ENCODE data around the gene CS.
A peak's percentile ranks its signal among the peaks of the same experiment; 100 is the strongest.
"Not testable (repeated sequence)": the region's sequence is repeated elsewhere in the genome, so short reads cannot be mapped to it uniquely, and the experiment has no call there.

The CS gene

GRCh38 chr12:56321610-56322009, 21.5 kb upstream of the CS start:
- DNase-seq (ENCODE audit: low read depth in 2 of 3, low spot score in 1 of 3): not testable (repeated sequence)

- DNase-seq (ENCODE audit: low read depth in 2 of 3, low spot score in 1 of 3): no peak
Measured at GRCh38 chr12:56321027-56321426, 20.9 kb upstream of the CS start.

DNA sequence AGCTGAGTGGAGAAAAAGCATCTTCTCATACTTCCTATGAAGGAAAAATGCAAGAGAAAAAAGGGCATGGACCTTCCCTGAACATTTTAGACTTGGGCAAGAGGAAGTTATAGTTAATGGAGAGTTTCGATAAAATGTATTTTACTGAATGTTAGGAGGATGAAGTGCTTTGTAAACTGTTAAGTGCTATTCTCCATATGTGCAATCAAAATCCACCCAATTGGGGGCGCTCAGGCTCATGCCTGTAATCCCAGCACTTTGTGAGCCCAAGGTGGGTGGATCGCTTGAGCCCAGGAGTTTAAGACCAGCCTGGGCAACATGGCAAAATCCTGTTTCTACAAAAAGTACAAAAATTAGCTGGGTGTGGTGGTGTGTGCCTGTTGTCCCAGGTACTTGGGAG, 17.5 kb upstream of the CS start:
- no peak for DNase-seq (ENCODE audit: low read depth in 2 of 3, low spot score in 1 of 3)

DNA sequence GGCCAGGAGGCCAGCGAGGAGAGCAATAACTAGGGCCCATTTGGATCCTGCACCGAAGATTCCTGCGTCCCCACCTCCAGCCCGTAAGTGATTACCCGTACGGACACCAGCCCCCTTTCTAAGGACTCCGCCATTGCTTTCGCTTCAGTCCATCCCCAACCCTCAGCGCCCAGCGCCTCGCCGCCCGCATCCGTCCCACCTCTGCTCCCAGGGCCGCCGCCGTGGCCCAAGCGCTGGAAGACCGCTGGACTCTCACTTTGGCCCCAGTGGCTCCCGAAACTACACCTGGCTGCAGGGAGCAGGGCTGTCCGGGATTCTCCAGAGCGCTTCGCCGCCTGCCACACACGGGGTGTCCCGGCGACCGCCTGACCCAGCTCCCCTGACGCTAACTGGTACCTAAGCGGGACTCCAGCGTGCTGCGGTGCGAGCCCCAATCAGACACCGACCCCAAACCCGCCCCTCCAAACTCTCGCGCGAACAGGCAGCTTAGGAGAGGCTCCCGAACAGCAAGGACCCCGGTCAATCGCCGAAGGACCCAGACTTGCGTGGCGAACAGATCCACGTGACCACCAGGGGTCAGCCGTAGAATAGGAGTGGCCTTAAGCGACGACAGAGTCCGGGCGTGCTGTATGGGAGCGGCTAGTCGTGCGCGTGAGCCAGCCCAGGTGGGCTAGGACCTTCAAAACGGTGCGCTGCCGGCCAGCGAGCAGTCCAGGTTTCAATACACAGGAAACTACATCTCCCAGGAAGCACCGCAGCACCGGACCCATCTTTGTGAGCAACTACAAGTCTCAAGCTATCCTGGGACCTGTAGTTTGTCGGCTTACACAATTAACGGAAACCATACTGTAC, 15.7 kb upstream of the CS start, which contains the start of gene CNPY2:
CNPY2 (minus strand) TSS at position 367 of the 852 bp plus-strand sequence. CDS start 771 bp downstream, outside the sequence.
- DNase-seq (ENCODE audit: low read depth in 2 of 3, low spot score in 1 of 3): peak; percentile 86 to 91 (median 89)

GRCh38 chr12:56315249-56315621, 15.1 kb upstream of the CS start:
- DNase-seq (ENCODE audit: low read depth in 2 of 3, low spot score in 1 of 3): no peak

DNA sequence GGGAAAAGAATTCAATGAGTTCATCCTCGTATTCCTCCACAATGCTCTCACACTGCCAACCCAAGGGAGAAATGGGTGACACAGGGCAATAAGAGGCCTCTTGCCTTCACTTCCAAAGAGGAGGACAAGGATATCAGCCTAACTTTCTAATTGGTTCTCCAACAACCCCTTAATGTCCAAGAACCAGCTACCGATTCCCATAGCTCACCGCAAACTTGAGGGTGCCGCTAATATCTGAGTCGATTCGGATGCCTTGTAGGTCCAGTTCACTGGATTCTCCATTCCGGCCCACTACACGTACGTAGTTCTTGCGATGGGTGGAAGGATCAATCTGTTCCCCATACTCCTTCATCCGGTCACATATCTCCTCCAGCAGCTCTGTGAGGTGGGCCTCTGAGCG, 10.9 kb upstream of the CS start:
- no peak for DNase-seq (ENCODE audit: low read depth in 2 of 3, low spot score in 1 of 3)

- DNase-seq (ENCODE audit: low read depth in 2 of 3, low spot score in 1 of 3): no peak
Measured at GRCh38 chr12:56308714-56309113, 8.6 kb upstream of the CS start.

DNA sequence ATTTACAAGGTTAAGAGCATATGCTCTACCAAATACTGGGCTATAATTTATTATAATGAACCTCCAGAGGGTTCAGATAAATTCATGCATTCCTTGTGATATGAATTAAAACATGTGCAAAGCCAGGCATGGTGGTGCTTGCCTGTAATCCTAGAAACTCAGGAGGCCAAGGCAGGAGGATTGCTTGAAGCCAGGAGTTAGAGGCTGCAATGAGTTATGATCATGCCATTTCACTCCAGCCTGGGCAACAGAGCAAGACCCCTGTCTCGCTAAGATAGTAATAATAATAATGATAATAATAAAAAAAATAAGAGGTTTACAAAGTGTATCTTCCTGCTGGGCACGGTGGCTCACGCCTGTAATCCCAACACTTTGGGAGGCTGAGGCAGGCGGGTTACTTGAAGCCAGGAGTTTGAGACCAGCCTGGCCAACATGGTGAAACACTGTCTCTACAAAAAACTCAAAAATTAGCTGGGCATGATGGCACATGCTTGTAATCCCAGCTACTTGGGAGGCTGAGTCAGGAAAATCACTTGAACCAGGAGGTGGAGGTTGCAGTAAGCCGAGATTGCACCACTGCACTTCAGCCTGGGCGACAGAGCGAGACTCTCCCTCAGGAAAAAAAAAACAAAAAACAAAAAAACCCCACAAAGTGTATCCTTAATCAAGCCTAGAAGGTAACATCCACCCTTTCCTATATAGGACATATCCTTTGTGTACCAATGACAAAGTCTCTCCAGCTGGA, 7.3 kb upstream of the CS start:
- DNase-seq (ENCODE audit: low read depth in 2 of 3, low spot score in 1 of 3): no peak

GRCh38 chr12:56304872-56305590, 4.9 kb upstream of the CS start:
- no peak for DNase-seq (ENCODE audit: low read depth in 2 of 3, low spot score in 1 of 3)

DNA sequence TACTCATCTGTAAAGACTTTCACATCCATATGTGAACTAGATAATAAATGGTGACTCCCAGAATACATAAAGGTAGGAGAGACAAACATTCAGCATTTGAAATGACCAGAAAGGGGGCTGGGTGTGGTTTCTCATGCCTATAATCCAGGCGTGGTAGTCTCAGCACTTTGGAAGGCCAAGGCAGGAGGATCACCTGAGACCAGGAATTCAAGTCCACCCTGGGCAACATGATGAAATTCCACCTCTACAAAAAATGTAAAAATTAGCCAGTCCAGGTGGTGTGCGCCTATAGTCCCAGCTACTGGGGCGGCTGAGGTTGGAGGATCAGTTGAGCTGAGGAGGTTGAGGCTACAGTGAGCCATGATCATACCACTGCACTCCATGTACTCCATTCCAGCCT, 4.1 kb upstream of the CS start:
- no peak for DNase-seq (ENCODE audit: low read depth in 2 of 3, low spot score in 1 of 3)

DNA sequence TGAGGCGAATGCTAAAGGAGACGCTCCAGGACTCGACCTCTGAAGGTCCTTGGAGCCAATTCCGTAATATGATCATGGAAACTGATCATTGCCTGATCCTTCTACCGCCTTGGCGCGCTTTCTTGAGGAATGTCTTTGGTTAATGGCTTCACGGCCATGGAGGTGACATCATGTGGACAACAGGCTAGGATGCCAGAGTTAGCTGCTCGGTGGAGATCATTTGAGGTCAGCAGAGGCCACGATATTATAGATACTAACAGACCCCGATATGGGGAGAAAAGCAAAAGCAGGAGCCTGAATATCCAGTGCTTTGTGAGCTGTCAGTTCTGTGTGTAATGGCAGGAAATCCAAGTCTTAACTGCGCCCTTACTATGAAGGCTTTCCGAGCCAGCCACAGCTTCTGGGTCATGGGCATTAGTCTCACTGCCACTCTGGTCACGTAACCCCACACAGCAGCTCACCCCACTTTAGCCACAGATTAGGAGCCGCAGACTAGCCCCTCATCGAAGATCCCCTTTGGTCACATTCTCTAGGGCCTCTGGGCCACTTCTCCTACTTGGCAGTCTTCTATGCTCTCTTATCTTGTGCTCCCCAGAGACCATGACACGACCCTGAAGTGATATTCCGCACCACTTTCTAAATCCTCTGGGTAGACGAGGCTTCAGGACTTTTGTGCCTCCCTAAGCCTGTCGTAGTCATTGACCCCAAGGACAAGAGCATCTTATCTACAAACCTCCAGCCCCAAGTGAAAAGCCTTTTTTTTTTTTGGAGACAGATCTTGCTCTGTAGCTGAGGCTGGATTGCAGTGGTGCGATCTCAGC, 724 bp upstream of the CS start:
- no peak for DNase-seq (ENCODE audit: low read depth in 2 of 3, low spot score in 1 of 3)

GRCh38 chr12:56299308-56299852, 750 bp downstream of the CS start:
- no peak for DNase-seq (ENCODE audit: low read depth in 2 of 3, low spot score in 1 of 3)

GRCh38 chr12:56298828-56299227, 1.3 kb downstream of the CS start:
- DNase-seq (ENCODE audit: low read depth in 2 of 3, low spot score in 1 of 3): no peak

DNA sequence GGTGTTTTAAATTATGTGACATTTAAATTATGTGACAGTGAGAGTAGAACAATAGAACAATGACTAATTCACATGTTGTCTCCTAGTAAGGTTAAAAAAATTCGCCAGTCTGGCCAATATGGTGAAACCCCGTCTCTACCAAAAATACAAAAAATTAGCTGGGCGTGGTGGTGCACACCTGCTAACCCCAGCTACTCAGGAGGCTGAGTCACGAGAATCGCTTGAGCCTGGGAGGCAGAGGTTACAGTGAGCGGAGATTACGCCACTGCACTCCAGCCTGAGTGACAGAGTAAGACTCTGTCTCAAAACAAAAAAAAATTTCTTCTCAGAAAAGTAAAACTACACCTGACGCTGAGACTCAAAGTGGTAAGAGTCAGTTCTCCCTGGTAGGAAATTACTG, 2.7 kb downstream of the CS start:
- DNase-seq (ENCODE audit: low read depth in 2 of 3, low spot score in 1 of 3): no peak

DNA sequence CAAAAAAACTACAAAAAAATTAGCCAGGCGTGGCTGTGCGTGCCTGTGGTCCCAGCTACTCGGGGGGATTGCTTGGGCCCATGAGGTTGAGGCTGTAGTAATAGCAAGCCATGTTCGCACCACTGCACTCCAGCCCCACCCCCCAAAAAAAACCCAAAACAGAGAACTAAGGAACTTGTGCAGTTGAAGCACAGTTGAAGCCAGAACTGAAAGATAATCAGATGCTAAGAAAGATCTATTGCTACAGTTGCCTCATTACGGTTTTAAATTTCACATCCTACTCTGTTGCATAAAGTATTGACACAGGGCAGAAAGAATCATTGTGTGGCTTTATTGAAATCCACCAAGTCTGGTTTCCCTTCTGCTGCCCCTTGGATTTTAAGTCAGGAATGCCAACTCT, 3.8 kb downstream of the CS start:
- DNase-seq (ENCODE audit: low read depth in 2 of 3, low spot score in 1 of 3): no peak

DNA sequence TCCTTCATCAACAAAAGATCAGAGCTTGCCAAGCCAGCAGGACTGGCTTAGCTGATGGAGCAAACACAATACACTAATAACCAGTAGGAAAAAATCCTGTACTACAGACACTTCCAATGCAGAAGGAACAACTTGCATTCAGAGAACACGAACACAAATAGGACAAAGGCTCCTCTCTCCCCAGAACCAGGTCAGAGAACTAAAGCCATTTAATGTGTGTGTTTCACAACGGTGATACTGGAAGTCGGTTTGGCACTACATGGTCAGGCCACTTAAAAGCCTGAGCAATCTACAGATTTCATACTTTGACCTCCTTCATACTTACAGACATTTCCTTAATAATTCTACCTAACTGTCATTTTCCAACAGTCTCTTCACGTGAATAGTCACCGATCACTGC, 6.3 kb downstream of the CS start:
- no peak for DNase-seq (ENCODE audit: low read depth in 2 of 3, low spot score in 1 of 3)

DNA sequence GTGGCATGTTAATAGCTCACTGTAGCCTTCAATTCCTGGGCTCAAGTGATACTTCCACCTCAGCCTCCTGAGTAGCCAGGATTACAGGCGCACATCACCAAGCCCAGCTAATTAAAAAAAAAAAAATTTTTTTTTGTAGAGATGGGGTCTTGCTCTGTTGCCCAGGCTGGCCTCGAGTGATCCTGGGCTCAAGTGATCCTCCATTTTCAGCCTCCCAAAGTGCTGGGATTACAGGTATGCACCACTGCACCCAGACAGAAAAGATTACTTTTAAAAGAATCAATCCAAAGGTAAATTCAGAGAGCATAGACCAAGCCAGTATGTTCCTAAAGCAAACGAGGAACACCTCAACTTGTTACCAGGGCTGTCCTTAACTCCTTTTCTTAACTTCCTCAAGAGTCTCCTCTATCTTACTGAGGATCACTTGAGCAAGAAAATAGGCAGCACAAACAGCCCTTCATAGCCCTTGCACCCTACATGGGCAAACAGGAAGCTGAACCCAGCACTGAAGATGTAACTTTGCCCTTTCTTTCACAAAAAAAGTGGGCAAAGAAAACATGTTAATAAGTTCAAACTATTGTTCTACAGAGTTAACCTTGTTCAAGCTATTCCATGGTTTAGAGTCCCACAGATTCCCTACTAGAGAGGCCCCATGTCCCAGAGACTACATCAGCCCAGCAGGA, 11.3 kb downstream of the CS start:
- DNase-seq (ENCODE audit: low read depth in 2 of 3, low spot score in 1 of 3): no peak

GRCh38 chr12:56286044-56286830, 13.9 kb downstream of the CS start:
- DNase-seq (ENCODE audit: low read depth in 2 of 3, low spot score in 1 of 3): no peak

DNA sequence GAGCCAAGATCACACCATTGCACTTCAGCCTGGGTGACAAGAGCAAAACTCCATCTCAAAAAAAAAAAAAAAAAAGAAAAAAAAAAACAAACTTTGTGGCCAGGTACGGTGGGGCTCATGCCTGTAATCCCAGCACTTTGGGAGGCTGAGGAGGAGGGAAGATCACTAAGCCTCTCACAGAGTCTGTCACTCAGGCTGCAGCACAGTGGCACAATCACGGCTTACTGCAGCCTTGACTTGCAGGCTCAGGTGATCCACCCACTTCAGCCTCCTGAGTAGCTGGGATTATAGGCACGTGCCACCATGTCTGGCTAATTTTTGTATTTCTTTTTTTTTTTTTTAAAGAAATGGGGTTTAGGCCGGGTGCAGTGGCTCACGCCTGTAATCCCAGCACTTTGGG, 15.9 kb downstream of the CS start:
- not testable (repeated sequence) for DNase-seq (ENCODE audit: low read depth in 2 of 3, low spot score in 1 of 3)

Measured in stimulated activated CD4-positive, alpha-beta T cell treated with anti-CD3 and anti-CD28 coated beads, Interleukin-12 subunit alpha, Interleukin-12 subunit beta, amount 100 ng/mL, for 48 hours (primary cell).